Measurements from ENCODE around the gene PTPRN2.
"Not testable (repeated sequence)": the region's sequence is repeated elsewhere in the genome, so short reads cannot be mapped to it uniquely, and the experiment has no call there.

Gene PTPRN2

GRCh38 chr7:157995815-157996214 is 591.8 kb downstream of the PTPRN2 start:
- no peak for DNase-seq

DNA sequence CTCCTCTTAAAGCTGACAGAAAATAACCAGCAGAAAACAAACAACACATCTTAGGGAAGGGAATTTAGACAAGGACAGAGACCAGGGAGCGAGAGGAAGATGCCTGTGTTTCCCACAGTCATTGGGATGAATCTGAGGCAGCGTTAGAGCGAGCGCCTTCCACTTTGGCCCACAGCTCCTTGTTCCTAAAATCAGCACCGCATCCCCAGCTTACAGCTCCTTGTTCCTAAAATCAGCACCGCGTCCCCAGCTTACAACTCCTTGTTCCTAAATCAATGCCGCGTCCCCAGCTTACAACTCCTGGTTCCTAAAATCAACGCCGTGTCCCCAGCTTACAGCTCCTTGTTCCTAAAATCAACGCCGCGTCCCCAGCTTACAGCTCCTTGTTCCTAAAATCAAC is 593.3 kb downstream of the PTPRN2 start:
- DNase-seq, result no peak

- DNase-seq, result no peak
These were observed 594.1 kb downstream of the PTPRN2 start for GRCh38 chr7:157993406-157994105.

GRCh38 chr7:157992511-157993160 is 595.0 kb downstream of the PTPRN2 start:
- DNase-seq, result no peak

- DNase-seq, result no peak
These were observed 595.9 kb downstream of the PTPRN2 start for GRCh38 chr7:157991761-157992160.

GRCh38 chr7:157991351-157991750 is 596.3 kb downstream of the PTPRN2 start:
- DNase-seq, result no peak

DNA sequence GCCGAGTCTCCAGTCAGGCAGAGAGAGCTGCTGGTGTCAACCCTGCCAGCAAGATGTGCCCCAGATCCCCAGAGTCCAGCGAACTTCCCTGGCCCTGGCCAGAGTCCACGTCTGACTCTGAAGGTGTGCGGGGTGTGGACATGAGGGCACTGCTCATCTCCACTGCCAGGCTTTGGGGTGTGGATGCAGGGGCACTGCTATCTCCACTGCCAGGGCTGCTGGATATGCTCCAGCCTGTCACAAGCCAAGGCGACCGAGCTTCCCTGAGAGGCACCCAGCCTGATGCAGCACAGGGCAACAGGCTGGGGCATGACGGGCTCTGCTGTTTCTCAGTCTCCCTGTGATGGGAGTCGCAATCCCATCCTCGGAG is 596.8 kb downstream of the PTPRN2 start:
- no peak for DNase-seq

- no peak for DNase-seq
These were observed 597.3 kb downstream of the PTPRN2 start for GRCh38 chr7:157990226-157990880.

- no peak for DNase-seq
These were observed 598.0 kb downstream of the PTPRN2 start for GRCh38 chr7:157989589-157989988.

- DNase-seq, result no peak
These were observed 599.7 kb downstream of the PTPRN2 start for GRCh38 chr7:157987906-157988305.

GRCh38 chr7:157986051-157986450 is 601.6 kb downstream of the PTPRN2 start:
- DNase-seq, result no peak

- no peak for DNase-seq
These were observed 602.0 kb downstream of the PTPRN2 start for GRCh38 chr7:157985636-157986035.

GRCh38 chr7:157984423-157985163 is 603.0 kb downstream of the PTPRN2 start:
- no peak for DNase-seq

GRCh38 chr7:157983502-157984422 is 603.9 kb downstream of the PTPRN2 start:
- no peak for DNase-seq

- no peak for DNase-seq
These were observed 605.8 kb downstream of the PTPRN2 start for GRCh38 chr7:157981778-157982177.

- no peak for DNase-seq
These were observed 606.8 kb downstream of the PTPRN2 start for GRCh38 chr7:157980774-157981173.

DNA sequence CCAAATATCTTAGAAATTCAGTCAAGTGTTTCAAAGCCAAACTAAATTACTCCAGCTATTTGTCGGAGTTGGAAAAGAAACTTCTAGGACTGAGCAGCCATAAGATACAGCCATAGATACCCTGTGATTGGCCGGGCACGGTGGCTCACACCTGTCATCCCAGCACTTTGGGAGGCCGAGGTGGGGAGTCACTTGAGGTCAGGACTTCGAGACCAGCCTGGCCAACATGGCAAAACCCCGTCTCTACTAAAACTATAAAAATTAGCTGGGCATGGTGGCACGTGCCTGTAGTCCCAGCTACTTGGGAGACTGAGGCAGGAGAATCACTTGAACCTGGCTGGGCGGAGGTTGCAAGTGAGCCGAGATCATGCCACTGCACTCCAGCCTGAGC is 607.3 kb downstream of the PTPRN2 start:
- DNase-seq, result not testable (repeated sequence)

GRCh38 chr7:157979636-157980340 is 607.8 kb downstream of the PTPRN2 start:
- DNase-seq, result no peak

DNA sequence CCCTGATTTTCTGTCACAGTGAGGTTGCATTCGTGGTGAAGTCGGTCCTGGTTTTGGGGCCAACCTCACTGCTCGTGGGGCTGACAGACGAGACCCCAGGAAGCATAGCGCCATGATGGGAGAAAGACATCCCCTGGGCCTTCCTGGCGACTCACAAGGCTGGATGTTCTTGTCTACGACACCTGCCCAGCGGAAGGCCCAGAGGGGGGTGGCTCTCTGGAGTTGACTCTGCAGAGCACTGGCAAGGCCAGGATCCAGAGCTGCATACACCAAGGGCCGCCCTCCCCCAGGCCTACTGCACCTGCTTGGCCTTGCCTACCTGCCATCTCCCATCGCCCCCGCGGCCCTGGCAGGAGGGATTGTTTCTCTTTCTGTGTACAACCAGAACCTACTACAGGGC is 608.9 kb downstream of the PTPRN2 start:
- peak; percentile 22 for DNase-seq

DNA sequence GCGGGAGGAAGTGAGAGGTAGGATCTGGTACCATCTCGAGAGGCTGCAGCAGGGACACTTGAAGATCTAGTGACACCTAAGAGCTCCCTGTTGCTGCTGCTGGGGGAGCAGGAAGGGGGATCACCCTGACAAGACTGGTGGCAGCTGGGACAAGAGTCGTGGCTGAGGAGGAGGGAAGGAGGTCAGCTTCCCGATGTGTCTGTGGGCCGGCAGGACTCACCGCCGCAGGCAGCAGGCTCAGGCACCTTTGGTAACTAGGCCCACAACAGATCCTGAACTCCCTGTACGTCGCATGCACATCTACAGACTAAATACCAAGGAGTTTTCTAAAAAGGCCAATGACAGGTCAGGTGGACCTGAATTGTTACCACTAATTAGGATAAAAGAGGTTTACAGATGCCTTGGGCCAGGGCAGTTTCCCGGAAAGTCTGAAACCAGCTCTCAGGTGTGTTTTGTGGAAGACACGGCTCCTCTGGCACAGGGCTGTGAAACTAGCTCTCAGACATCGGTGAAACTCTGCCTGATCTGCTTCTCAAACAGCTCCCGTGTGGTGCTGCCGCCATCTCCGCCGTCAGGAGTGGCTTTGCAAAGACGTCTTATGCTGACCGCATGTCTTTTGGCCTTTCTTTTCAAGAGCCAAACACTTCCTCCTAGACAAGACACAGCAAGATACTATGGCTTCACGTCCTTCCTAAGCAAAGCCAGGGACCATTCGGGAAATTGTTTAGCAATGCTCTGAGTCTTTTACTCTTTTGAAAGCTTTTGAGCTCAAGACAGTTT is 609.7 kb downstream of the PTPRN2 start:
- DNase-seq, result no peak

DNA sequence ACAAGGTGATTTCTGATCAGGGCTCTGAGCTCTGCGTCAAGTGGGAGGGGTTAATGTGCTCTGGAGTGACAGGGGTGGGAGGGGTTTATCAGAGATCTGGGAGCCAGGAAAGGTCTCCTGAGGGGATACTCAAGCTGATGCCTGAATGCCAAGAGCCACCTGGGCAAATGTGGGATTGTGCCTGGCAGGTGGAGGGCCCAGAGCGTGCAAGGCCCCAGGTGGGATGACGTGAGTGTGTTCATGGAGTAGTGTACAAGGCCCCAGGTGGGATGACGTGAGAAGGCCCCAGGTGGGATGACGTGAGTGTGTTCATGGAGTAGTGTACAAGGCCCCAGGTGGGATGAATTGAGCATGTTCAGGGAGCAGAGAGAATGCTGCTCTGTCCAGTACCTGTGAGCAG is 610.3 kb downstream of the PTPRN2 start:
- DNase-seq, result peak; percentile 42
